Activated naive CD8-positive, alpha-beta T cell treated with anti-CD3 and anti-CD28 coated beads, Interleukin-2, amount 50 U/mL, for 16 hours (primary cell): Measurements from ENCODE around the gene ZNF550.
"Not testable (repeated sequence)": the region's sequence is repeated elsewhere in the genome, so short reads cannot be mapped to it uniquely, and the experiment has no call there.

Source experiments
- DNase-seq: peaks from one replicate; pipeline ENCODE4 v3.0.0-alpha.2; 2020; ENCODE audit warnings: low read depth, low spot score

Gene ZNF550

GRCh38 chr19:57527136-57527881 is 32.4 kb downstream of the ZNF550 start, which contains the start of gene ZNF549:
ZNF549 (plus strand) TSS chr19:57527356; CDS start chr19:57527574, 218 bp downstream.
- peak; percentile 83 for DNase-seq

GRCh38 chr19:57518021-57518420 is 41.6 kb downstream of the ZNF550 start:
- DNase-seq = not testable (repeated sequence)

GRCh38 chr19:57515255-57515654 is 44.4 kb downstream of the ZNF550 start:
- DNase-seq = no peak

- DNase-seq = no peak
Measured at GRCh38 chr19:57512845-57513244, 46.8 kb downstream of the ZNF550 start.

- no peak for DNase-seq
Measured at GRCh38 chr19:57511484-57511883, 48.2 kb downstream of the ZNF550 start.

GRCh38 chr19:57506163-57506562 is 53.5 kb downstream of the ZNF550 start:
- no peak for DNase-seq

GRCh38 chr19:57500400-57500799 is 59.3 kb downstream of the ZNF550 start:
- not testable (repeated sequence) for DNase-seq

GRCh38 chr19:57499680-57500395 is 59.8 kb downstream of the ZNF550 start, which contains the start of gene ZNF773:
ZNF773 (plus strand) TSS chr19:57499938; CDS start chr19:57500081, 143 bp downstream.
- DNase-seq = peak; percentile 92

- not testable (repeated sequence) for DNase-seq
Measured at GRCh38 chr19:57499332-57499679, 60.4 kb downstream of the ZNF550 start.

- DNase-seq = not testable (repeated sequence)
Measured at GRCh38 chr19:57488299-57488644, 71.4 kb downstream of the ZNF550 start.

- DNase-seq = peak; percentile 93
Measured at GRCh38 chr19:57487477-57488298, 72.0 kb downstream of the ZNF550 start, which contains the start of gene ZNF419. ZNF419 (plus strand) TSS chr19:57487750; CDS start chr19:57487951, 201 bp downstream.
